ENCODE data around the gene IKBKE. TPM values are rescaled to one million over a fixed set of nuclear protein-coding genes. Genes with fewer than 3 reads are reported as not detected.
A peak's percentile ranks its signal among the peaks of the same experiment; 100 is the strongest.

The IKBKE gene
- total RNA-seq, 2 donors from 2014 or later: 21.0 to 21.1 TPM

- peaks cover 8 to 19% of the 10 kb centered on the region in 2 donors for H3K36me3 Mint-ChIP-seq (ENCODE audit: insufficient read depth in 2 of 2)
- peak overlapping the region; percentile 34 for H3K27ac Mint-ChIP-seq
- peak overlapping the region; percentile 86 to 96 for H3K4me3 Mint-ChIP-seq
- peaks cover 92% of the 10 kb centered on the region for H3K4me1 Mint-ChIP-seq (ENCODE audit: low read depth)
- H3K9me3 Mint-ChIP-seq: no peaks in the 10 kb centered on the region
- H3K27me3 Mint-ChIP-seq (ENCODE audit: low read depth): no peaks in the 10 kb centered on the region
- peak; percentile 66 to 75 for DNase-seq
- peak; percentile 76 for ATAC-seq (replicated peaks in 1 of 2)
Observed at GRCh38 chr1:206470692-206471414, 577 bp downstream of the IKBKE start.

DNA sequence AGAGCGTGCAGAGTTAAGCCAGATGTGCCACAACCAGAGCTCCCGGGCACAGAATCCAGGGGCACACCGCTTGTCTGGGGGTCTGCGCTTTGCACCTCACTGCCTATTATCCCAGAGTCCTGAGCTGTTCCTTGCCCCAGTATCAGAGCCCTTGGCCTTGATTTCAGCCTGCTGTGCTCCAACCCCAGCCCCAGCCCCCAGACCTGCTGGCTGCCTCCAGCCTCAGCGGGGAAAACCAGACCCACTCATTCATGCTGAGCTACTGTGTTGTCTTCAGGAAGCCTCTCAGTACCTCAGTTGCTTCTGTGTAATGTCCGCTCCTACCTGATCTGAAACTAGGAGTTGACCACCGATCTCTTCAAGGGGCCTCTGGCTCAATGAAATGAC is 1.1 kb downstream of the IKBKE start:
- Mint-ChIP-seq H3K36me3 (ENCODE audit: insufficient read depth in 2 of 2) (peaks cover 10 to 19% of the 10 kb centered on the region in 2 donors), H3K9me3 (no peaks in the 10 kb centered on the region), H3K27me3 (ENCODE audit: low read depth) (no peaks in the 10 kb centered on the region), H3K4me1 (ENCODE audit: low read depth) (peaks cover 86% of the 10 kb centered on the region), H3K27ac (peak overlapping the region; percentile 94), H3K4me3 (peak overlapping the region; percentile 86 to 96)
- peak; percentile 36 to 55 for DNase-seq
- peak; percentile 16 to 21 for ATAC-seq (replicated peaks in 1 of 2)

DNA sequence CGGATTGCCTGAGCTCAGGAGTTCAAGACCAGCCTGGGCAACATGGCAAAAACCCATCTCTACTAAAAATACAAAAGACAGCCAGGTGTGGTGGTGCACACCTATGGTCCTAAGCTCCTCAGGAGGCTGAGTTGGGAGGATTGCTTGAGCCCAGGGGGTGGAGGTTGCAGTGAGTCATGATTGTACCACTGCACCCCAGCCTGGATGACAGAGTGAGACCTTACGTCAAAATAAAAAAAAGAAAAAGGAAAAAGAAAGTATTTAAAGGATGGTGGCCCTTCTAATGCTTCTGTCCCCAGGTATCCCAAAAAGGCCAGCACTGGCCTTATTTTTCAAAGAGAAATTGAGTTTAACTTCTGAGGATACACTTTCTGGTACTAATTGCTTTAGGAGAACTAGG is 1.7 kb downstream of the IKBKE start:
- Mint-ChIP-seq H3K4me1 (ENCODE audit: low read depth) (peaks cover 80% of the 10 kb centered on the region), H3K27me3 (ENCODE audit: low read depth) (no peaks in the 10 kb centered on the region), H3K9me3 (no peaks in the 10 kb centered on the region), H3K4me3 (peak overlapping the region; percentile 86 to 96), H3K27ac (peak overlapping the region; percentile 94), H3K36me3 (ENCODE audit: insufficient read depth in 2 of 2) (peaks cover 12 to 22% of the 10 kb centered on the region in 2 donors)
- DNase-seq (peak in 1 of 2 donors; percentile 28), ATAC-seq (replicated peaks in 1 of 2) (no peak)

GRCh38 chr1:206472454-206472853 is 2.2 kb downstream of the IKBKE start:
- H3K4me3 Mint-ChIP-seq: peak overlapping the region; percentile 86 to 96
- H3K36me3 Mint-ChIP-seq (ENCODE audit: insufficient read depth in 2 of 2): peaks cover 12 to 22% of the 10 kb centered on the region in 2 donors
- H3K27me3 Mint-ChIP-seq (ENCODE audit: low read depth): no peaks in the 10 kb centered on the region
- DNase-seq: peak; percentile 26 to 46
- H3K4me1 Mint-ChIP-seq (ENCODE audit: low read depth): peaks cover 76% of the 10 kb centered on the region
- peak overlapping the region; percentile 94 for H3K27ac Mint-ChIP-seq
- no peaks in the 10 kb centered on the region for H3K9me3 Mint-ChIP-seq
- peak in 1 of 2 donors; percentile 13 for ATAC-seq (replicated peaks in 1 of 2)

- Mint-ChIP-seq H3K4me3 (peak overlapping the region; percentile 86 to 96), H3K27me3 (ENCODE audit: low read depth) (no peaks in the 10 kb centered on the region), H3K4me1 (ENCODE audit: low read depth) (peaks cover 72% of the 10 kb centered on the region), H3K9me3 (no peaks in the 10 kb centered on the region), H3K36me3 (ENCODE audit: insufficient read depth in 2 of 2) (peaks cover 12 to 22% of the 10 kb centered on the region in 2 donors), H3K27ac (no peak overlapping the region)
- DNase-seq: no peak
- no peak for ATAC-seq (replicated peaks in 1 of 2)
Observed at GRCh38 chr1:206472886-206473285, 2.6 kb downstream of the IKBKE start.

DNA sequence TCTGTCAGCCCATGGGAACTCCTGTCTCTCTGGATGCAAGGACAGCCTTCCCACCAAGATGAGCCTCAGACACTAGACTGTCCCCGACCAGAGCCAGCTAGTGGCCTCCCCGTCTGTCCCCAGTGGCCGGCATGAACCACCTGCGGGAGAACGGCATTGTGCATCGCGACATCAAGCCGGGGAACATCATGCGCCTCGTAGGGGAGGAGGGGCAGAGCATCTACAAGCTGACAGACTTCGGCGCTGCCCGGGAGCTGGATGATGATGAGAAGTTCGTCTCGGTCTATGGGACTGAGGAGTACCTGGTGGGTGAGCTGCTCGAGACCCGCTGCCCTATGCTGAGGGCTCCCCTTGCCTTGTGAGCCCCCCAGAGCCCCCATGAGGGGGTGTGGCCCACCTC is 5.8 kb downstream of the IKBKE start:
- no peak overlapping the region for H3K4me3 Mint-ChIP-seq
- H3K27ac Mint-ChIP-seq: no peak overlapping the region
- DNase-seq (no peak), ATAC-seq (replicated peaks in 1 of 2) (no peak)
- no peaks in the 10 kb centered on the region for H3K27me3 Mint-ChIP-seq (ENCODE audit: low read depth)
- H3K4me1 Mint-ChIP-seq (ENCODE audit: low read depth): peaks cover 63% of the 10 kb centered on the region
- H3K36me3 Mint-ChIP-seq (ENCODE audit: insufficient read depth in 2 of 2): peaks cover 12 to 26% of the 10 kb centered on the region in 2 donors
- no peaks in the 10 kb centered on the region for H3K9me3 Mint-ChIP-seq

GRCh38 chr1:206476591-206476990 is 6.3 kb downstream of the IKBKE start:
- peaks cover 63% of the 10 kb centered on the region for H3K4me1 Mint-ChIP-seq (ENCODE audit: low read depth)
- peaks cover 12 to 28% of the 10 kb centered on the region in 2 donors for H3K36me3 Mint-ChIP-seq (ENCODE audit: insufficient read depth in 2 of 2)
- H3K27ac Mint-ChIP-seq: no peak overlapping the region
- no peak overlapping the region for H3K4me3 Mint-ChIP-seq
- ATAC-seq (replicated peaks in 1 of 2) (no peak), DNase-seq (no peak)
- H3K9me3 Mint-ChIP-seq: no peaks in the 10 kb centered on the region
- no peaks in the 10 kb centered on the region for H3K27me3 Mint-ChIP-seq (ENCODE audit: low read depth)

- DNase-seq (no peak), ATAC-seq (replicated peaks in 1 of 2) (no peak)
- Mint-ChIP-seq H3K36me3 (ENCODE audit: insufficient read depth in 2 of 2) (peaks cover 12 to 28% of the 10 kb centered on the region in 2 donors), H3K27me3 (ENCODE audit: low read depth) (no peaks in the 10 kb centered on the region), H3K4me3 (no peak overlapping the region), H3K4me1 (ENCODE audit: low read depth) (peaks cover 58% of the 10 kb centered on the region), H3K9me3 (no peaks in the 10 kb centered on the region), H3K27ac (no peak overlapping the region)
Observed at GRCh38 chr1:206477110-206477509, 6.8 kb downstream of the IKBKE start.

DNA sequence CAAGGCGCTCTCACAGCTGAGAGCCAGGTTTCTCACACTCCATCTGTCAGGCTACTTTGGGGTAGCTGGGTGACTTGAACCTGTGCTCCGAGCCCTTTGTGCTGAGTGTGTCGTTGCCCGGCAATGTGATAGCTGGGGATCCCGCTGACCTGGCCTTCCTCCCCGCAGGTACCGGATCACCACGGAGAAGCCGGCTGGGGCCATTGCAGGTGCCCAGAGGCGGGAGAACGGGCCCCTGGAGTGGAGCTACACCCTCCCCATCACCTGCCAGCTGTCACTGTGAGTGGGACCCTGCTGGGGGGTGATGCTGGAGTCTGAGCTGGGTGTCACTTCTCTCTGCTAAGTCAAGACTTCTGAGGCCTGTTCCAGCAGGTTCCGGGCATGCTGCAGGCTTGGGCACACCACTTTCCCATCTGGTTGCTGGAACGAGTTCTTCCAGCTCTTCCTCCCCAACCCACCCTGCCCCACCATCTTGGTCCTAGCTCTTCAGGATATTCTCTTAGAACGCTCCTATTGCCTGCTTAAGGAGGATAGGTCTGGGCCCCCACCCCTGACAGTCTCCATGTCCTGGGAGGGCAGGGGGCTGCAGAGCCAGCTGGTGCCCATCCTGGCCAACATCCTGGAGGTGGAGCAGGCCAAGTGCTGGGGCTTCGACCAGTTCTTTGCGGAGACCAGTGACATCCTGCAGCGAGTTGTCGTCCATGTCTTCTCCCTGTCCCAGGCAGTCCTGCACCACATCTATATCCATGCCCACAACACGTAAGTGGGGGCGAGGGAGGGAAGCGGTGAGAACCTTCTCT is 7.5 kb downstream of the IKBKE start:
- Mint-ChIP-seq H3K27me3 (ENCODE audit: low read depth) (no peaks in the 10 kb centered on the region), H3K4me1 (ENCODE audit: low read depth) (peaks cover 51% of the 10 kb centered on the region), H3K27ac (no peak overlapping the region), H3K36me3 (ENCODE audit: insufficient read depth in 2 of 2) (peaks cover 12 to 26% of the 10 kb centered on the region in 2 donors), H3K4me3 (no peak overlapping the region), H3K9me3 (no peaks in the 10 kb centered on the region)
- DNase-seq (no peak), ATAC-seq (replicated peaks in 1 of 2) (no peak)

- H3K27me3 Mint-ChIP-seq (ENCODE audit: low read depth): no peaks in the 10 kb centered on the region
- DNase-seq (no peak), ATAC-seq (replicated peaks in 1 of 2) (no peak)
- H3K9me3 Mint-ChIP-seq: no peaks in the 10 kb centered on the region
- peaks cover 43% of the 10 kb centered on the region for H3K4me1 Mint-ChIP-seq (ENCODE audit: low read depth)
- no peak overlapping the region for H3K4me3 Mint-ChIP-seq
- peaks cover 12 to 27% of the 10 kb centered on the region in 2 donors for H3K36me3 Mint-ChIP-seq (ENCODE audit: insufficient read depth in 2 of 2)
- no peak overlapping the region for H3K27ac Mint-ChIP-seq
Observed at GRCh38 chr1:206478746-206479145, 8.5 kb downstream of the IKBKE start.

DNA sequence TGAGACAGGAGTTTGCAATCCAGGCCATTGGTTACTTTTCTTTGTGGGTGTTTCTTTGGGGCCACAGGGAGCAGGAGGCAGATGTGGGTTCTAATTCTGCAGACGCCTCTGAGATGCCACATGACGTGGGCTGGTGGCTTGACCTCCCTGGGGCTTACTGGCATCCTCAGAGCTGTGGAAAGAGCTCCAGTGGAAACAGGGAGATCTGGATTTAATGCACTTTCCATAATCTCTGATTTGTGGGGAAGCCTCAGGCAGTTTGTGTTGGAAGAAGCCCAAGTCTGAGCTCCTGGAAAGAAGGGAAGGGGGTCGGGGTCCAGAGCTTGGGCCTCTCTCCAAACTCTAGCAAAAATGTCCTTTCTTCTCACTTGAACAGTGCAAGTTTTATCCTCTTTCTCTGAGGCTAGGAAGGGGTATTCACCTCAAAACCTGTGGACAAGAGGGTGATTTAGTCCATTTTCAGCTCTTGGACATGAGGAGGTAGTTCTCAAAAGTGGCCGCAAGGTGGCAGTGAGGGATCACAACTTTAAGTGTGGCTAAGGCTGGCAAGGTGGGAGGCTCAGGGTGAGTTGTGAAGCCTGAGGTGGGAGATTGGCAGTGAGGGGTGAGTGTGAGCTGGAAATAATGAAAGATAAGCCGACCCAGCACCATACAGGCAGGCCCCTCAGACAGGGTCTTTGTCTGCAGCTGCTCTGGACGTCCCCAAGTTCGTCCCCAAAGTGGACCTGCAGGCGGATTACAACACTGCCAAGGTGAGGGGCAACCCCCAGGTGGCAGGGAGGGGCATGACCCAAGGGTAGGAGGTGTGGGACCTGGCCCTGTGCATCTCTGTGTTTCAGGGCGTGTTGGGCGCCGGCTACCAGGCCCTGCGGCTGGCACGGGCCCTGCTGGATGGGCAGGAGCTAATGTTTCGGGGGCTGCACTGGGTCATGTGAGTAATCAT is 9.2 kb downstream of the IKBKE start:
- H3K36me3 Mint-ChIP-seq (ENCODE audit: insufficient read depth in 2 of 2): peaks cover 9 to 21% of the 10 kb centered on the region in 2 donors
- H3K4me1 Mint-ChIP-seq (ENCODE audit: low read depth): peaks cover 36% of the 10 kb centered on the region
- peak; percentile 70 for DNase-seq
- H3K27ac Mint-ChIP-seq: peak overlapping the region; percentile 27
- peak; percentile 54 to 63 for ATAC-seq (replicated peaks in 1 of 2)
- no peaks in the 10 kb centered on the region for H3K9me3 Mint-ChIP-seq
- no peaks in the 10 kb centered on the region for H3K27me3 Mint-ChIP-seq (ENCODE audit: low read depth)
- no peak overlapping the region for H3K4me3 Mint-ChIP-seq

DNA sequence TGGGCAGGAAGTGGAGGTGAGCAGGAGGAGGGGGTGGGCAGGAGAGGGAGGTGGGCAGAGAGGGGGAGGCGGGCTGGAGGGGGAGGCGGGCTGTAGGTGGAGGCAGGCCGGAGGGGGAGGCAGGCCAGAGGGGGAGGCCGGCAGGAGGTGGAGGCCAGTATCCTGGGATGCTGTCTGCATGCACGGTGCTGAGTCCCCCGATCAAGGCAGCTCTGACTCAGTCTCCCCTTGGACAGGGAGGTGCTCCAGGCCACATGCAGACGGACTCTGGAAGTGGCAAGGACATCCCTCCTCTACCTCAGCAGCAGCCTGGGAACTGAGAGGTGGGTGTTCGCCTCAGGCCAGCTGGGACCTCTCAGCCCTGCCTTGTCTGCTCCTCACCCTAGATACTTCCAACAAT is 9.9 kb downstream of the IKBKE start:
- ATAC-seq (replicated peaks in 1 of 2) (no peak), DNase-seq (no peak)
- H3K4me3 Mint-ChIP-seq: no peak overlapping the region
- H3K27me3 Mint-ChIP-seq (ENCODE audit: low read depth): no peaks in the 10 kb centered on the region
- peaks cover 7 to 18% of the 10 kb centered on the region in 2 donors for H3K36me3 Mint-ChIP-seq (ENCODE audit: insufficient read depth in 2 of 2)
- no peaks in the 10 kb centered on the region for H3K9me3 Mint-ChIP-seq
- H3K27ac Mint-ChIP-seq: peak overlapping the region; percentile 40
- peaks cover 28% of the 10 kb centered on the region for H3K4me1 Mint-ChIP-seq (ENCODE audit: low read depth)

Measured in activated T-cell treated with anti-CD3 and anti-CD28 coated beads, Interleukin-2, amount 50 U/mL, for 72 hours (primary cell).